Measurements from ENCODE around the gene TEKT3. TPM values are rescaled to one million over a fixed set of nuclear protein-coding genes. Genes with fewer than 3 reads are reported as not detected.
A peak's percentile ranks its signal among the peaks of the same experiment; 100 is the strongest.

TEKT3 gene
- total RNA-seq, 6 donors from 2014 or later: 0.64 to 4.1 (median 1.8) TPM; not detected in 1

DNA sequence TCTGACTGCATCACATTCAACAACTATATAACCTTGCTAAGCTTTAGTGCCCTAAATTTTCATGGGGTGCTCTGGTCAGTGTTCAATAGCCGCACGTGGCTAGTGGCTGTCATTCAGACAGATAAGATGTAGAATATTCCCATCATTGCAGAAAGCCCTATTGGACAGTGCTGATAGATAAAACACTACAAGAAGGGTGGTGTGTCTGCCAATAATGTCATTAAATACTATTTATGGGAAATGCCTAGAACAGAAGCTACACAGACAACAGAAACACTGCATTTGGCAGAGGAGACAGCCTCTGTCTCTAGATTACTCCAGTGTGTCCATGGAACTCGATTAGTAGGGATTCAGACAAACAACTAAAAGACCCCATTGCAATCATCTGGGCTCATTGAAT, 47.8 kb downstream of the TEKT3 start:
- Histone ChIP-seq H3K4me1 (peaks cover 0 to 10% (median 0%) of the 10 kb centered on the region in 4 donors), H3K9me3 (no peaks in the 10 kb centered on the region), H3K27me3 (no peaks in the 10 kb centered on the region), H3K27ac (no peak overlapping the region), H3K36me3 (no peaks in the 10 kb centered on the region), H3K4me3 (no peak overlapping the region)
- TF ChIP-seq POLR2AphosphoS5 (IDR thresholded peaks at IDR 0.05) (no peak), POLR2A (IDR thresholded peaks at IDR 0.05) (no peak), EP300 (IDR thresholded peaks at IDR 0.05) (no peak)
- TF ChIP-seq, protein P1, sequence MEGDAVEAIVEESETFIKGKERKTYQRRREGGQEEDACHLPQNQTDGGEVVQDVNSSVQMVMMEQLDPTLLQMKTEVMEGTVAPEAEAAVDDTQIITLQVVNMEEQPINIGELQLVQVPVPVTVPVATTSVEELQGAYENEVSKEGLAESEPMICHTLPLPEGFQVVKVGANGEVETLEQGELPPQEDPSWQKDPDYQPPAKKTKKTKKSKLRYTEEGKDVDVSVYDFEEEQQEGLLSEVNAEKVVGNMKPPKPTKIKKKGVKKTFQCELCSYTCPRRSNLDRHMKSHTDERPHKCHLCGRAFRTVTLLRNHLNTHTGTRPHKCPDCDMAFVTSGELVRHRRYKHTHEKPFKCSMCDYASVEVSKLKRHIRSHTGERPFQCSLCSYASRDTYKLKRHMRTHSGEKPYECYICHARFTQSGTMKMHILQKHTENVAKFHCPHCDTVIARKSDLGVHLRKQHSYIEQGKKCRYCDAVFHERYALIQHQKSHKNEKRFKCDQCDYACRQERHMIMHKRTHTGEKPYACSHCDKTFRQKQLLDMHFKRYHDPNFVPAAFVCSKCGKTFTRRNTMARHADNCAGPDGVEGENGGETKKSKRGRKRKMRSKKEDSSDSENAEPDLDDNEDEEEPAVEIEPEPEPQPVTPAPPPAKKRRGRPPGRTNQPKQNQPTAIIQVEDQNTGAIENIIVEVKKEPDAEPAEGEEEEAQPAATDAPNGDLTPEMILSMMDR (IDR thresholded peaks at IDR 0.05): no peak
- no peak for DNase-seq
- no peak for ATAC-seq (ENCODE audit: low FRiP score in 2 of 2)
- WGBS, 2 donors: 80 to 88% methylated on average over 3 of the region's 3 CpGs

DNA sequence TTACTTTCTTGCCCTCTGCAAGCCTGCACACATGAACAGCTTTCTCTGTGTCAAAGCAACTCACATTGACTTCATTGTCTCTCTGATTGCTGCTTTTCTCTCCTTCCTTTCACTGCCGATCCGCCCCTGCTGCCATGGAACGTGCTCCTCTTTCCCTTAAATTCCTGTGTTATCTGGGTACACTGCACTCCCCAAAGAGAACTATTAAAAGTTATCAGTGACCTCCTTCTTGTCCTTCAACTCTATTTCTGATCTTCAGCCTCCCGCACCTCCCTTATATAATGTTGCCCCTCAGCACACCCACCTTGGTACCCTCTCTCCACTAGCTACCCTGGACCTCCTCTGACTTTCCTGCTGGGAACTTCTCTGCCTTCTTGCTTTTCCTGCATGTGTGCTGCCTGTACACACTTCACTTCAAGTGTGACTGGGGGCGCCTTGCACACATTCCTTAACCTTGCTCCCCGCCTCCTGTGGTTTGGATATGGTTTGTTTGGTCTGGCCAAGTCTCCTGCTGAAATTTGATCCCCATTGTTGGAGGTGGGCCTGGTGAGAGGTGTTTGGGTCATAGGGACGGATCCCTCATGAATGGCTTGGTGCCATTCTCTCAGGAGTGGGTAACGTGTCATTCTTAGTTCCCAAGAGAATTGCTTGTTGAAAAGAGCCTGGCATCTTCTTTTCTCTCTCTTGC, 49.6 kb downstream of the TEKT3 start:
- ATAC-seq (ENCODE audit: low FRiP score in 2 of 2) (peak in 1 of 2 donors; percentile 49), DNase-seq (peak in 1 of 2 donors; percentile 60)
- TF ChIP-seq EP300 (IDR thresholded peaks at IDR 0.05): no peak
- no peak for TF ChIP-seq POLR2AphosphoS5 (IDR thresholded peaks at IDR 0.05)
- TF ChIP-seq, protein P1 (IDR thresholded peaks at IDR 0.05): no peak
- no peak for TF ChIP-seq POLR2A (IDR thresholded peaks at IDR 0.05)
- Histone ChIP-seq H3K9me3 (no peaks in the 10 kb centered on the region), H3K4me3 (no peak overlapping the region), H3K36me3 (no peaks in the 10 kb centered on the region), H3K27me3 (no peaks in the 10 kb centered on the region), H3K27ac (no peak overlapping the region), H3K4me1 (peaks cover 0 to 10% (median 0%) of the 10 kb centered on the region in 4 donors)
- WGBS, 2 donors: 61 to 69% methylated on average over 8 of the region's 8 CpGs

DNA sequence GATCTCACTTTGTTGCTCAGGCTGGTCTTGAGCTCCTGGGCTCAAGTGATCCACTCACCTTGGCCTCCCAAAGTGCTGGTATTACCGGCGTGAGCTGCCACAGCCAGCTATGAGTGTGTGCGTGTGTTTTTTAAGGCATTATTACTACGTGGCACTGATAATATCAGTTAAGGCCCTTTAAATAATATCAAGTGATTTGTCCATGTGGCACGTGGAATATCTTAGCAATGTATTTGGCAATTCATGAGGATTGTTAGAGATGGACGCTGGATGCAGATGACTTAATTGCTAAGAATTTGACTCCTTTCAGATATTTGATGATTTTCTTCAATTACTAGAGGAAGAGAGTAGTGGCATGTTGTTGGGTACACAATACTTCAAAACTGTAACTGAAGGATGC, 50.8 kb downstream of the TEKT3 start:
- Histone ChIP-seq H3K4me3 (no peak overlapping the region), H3K27me3 (no peaks in the 10 kb centered on the region), H3K9me3 (no peaks in the 10 kb centered on the region), H3K27ac (no peak overlapping the region), H3K4me1 (peaks cover 0 to 10% (median 0%) of the 10 kb centered on the region in 4 donors), H3K36me3 (no peaks in the 10 kb centered on the region)
- no peak for DNase-seq
- WGBS, 2 donors: 68 to 72% methylated on average over 6 of the region's 6 CpGs
- TF ChIP-seq, protein P1 (IDR thresholded peaks at IDR 0.05): no peak
- TF ChIP-seq POLR2A (IDR thresholded peaks at IDR 0.05) (no peak), EP300 (IDR thresholded peaks at IDR 0.05) (no peak), POLR2AphosphoS5 (IDR thresholded peaks at IDR 0.05) (no peak)
- ATAC-seq (ENCODE audit: low FRiP score in 2 of 2): no peak

DNA sequence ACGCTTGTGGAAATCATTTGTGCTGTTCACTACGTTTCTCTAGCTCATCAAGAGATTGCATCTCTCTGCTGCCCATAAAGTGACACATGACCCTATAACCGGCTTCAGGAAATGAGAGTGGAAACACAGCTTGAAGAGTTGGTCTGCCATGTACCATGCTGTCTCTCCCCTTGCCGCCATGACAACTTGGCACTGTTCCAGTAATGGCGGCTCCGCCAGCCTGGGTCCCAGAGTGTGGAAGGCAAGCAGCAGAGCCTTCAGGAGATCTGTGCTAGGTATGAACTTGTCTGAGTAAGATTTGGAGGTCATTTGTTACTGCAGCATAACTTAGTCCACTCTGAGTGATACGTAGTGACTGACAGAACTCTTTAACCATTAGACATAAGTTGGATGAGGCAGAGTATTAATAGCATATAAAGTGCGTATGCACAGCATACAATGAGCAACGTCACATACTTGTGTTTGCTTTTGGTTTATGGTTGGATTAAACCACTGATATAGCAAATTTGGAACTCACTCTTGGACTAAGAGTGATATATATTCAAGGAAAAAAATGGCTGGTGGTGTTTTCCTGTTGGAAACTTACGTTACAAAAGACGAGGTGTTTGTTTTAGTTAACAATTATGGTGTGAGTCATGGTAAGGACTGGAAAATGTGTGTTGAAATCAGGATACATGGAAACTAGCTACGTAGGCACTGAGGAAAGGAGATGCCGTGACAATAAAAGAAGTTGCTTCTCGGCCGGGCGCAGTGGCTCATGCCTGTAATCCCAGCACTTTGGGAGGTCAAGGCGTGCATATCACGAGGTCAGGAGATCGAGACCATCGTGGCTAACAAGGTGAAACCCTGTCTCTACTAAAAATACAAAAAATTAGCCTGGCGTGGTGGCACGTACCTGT, 51.9 kb downstream of the TEKT3 start:
- Histone ChIP-seq H3K9me3 (no peaks in the 10 kb centered on the region), H3K4me3 (no peak overlapping the region), H3K27me3 (no peaks in the 10 kb centered on the region), H3K36me3 (no peaks in the 10 kb centered on the region), H3K27ac (no peak overlapping the region), H3K4me1 (peaks cover 0 to 10% (median 0%) of the 10 kb centered on the region in 4 donors)
- whole genome bisulfite sequencing, 2 donors: 75 to 76% methylated on average over 19 to 22 of the region's 22 CpGs
- TF ChIP-seq, protein P1 (IDR thresholded peaks at IDR 0.05): no peak
- TF ChIP-seq POLR2AphosphoS5 (IDR thresholded peaks at IDR 0.05) (no peak), EP300 (IDR thresholded peaks at IDR 0.05) (no peak), POLR2A (IDR thresholded peaks at IDR 0.05) (no peak)
- no peak for ATAC-seq (ENCODE audit: low FRiP score in 2 of 2)
- no peak for DNase-seq
